Measurements from ENCODE around the gene SPI1. TPM values are rescaled to one million over a fixed set of nuclear protein-coding genes. Genes with fewer than 3 reads are reported as not detected.

The SPI1 gene
- total RNA-seq, 1 donor from 2014 or later, result 15.5 TPM

DNA sequence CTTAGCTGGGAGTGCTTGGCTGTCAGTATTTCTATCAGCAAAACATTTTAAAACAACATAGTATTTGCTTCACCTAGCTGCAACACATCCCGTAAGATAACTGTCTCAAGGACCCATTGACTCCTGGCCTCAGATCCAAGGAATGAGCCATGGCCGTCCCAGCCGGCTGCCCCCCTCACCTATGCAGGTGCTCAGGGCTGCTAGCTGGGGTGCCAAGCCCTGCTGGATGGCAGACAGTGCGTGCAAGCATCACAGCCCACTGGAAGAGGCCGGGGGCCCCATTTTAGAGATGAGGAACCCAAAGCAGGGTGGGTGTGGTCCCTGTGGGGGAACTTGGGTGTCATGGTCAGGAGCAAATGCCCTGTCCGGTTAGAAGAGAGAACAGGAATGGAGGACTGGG, 39.4 kb upstream of the SPI1 start:
- H3K27ac ChIP-seq, result no peak overlapping the region
- intact Hi-C loops (cut with DNase I), result no loop called here

DNA sequence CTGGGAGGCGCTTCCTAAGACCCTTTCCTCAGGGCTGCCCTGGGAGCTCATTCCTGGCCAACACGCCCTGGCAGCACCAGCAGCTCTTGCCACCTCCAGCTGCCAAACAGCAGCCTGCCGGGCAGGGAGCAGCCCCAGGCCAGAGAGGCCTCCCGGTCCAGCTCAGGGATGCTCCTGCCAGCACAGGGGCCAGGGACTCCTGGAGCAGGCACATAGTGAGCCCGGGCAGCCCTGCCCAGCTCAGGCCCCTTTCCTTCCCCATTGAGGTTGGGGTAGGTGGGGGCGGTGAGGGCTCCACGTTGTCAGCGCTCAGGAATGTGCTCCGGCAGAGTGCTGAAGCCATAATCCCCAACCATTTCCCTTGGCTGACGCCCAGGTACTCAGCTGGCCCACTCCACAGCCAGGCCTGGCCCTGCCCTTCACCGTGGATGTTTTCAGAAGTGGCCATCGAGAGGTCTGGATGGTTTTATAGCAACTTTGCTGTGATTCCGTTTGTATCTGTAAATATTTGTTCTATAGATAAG, 37.7 kb upstream of the SPI1 start:
- no peak for DNase-seq (ENCODE audit: extremely low spot score in 2 of 2)
- intact Hi-C loops (cut with DNase I), result no loop called here
- H3K36me3 ChIP-seq, result peaks cover 0 to 56% of the 10 kb centered on the region in 2 donors

More for the DNA sequence above, 39.4 kb upstream of the SPI1 start:
- H3K4me3 ChIP-seq, result no peak overlapping the region
- no peaks in the 10 kb centered on the region for H3K27me3 ChIP-seq
- TF ChIP-seq, protein P1, sequence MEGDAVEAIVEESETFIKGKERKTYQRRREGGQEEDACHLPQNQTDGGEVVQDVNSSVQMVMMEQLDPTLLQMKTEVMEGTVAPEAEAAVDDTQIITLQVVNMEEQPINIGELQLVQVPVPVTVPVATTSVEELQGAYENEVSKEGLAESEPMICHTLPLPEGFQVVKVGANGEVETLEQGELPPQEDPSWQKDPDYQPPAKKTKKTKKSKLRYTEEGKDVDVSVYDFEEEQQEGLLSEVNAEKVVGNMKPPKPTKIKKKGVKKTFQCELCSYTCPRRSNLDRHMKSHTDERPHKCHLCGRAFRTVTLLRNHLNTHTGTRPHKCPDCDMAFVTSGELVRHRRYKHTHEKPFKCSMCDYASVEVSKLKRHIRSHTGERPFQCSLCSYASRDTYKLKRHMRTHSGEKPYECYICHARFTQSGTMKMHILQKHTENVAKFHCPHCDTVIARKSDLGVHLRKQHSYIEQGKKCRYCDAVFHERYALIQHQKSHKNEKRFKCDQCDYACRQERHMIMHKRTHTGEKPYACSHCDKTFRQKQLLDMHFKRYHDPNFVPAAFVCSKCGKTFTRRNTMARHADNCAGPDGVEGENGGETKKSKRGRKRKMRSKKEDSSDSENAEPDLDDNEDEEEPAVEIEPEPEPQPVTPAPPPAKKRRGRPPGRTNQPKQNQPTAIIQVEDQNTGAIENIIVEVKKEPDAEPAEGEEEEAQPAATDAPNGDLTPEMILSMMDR (IDR thresholded peaks at IDR 0.05), result no peak
- TF ChIP-seq POLR2A (IDR thresholded peaks at IDR 0.05) (no peak), POLR2AphosphoS5 (IDR thresholded peaks at IDR 0.05; ENCODE audit: insufficient read depth in 1 of 2, low read depth in 1 of 2) (no peak)
- H3K36me3 ChIP-seq, result peaks cover 0 to 61% of the 10 kb centered on the region in 2 donors
- H3K4me1 ChIP-seq, result peaks cover 21% of the 10 kb centered on the region
- no peak for DNase-seq (ENCODE audit: extremely low spot score in 2 of 2)
- no peaks in the 10 kb centered on the region for H3K9me3 ChIP-seq

DNA sequence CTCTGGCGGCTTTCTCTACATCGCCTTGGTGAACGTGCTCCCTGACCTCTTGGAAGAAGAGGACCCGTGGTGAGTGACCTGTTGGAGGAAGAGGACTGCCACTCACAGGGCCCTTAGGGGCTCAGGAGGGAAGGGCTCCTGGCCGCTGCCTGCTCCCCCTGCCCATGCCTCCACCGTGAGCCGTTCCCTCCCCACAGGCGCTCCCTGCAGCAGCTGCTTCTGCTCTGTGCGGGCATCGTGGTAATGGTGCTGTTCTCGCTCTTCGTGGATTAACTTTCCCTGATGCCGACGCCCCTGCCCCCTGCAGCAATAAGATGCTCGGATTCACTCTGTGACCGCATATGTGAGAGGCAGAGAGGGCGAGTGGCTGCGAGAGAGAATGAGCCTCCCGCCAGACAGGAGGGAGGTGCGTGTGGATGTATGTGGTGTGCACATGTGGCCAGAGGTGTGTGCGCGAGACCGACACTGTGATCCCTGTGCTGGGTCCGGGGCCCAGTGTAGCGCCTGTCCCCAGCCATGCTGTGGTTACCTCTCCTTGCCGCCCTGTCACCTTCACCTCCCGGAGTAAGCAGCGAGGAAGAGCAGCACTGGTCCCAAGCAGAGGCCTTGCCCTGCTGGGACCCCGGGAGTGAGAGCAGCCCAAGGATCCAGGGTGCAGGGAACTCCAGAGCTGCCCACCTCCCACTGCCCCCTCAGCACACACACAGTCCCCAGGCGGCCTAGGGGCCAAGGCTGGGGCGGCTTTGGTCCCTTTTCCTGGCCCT, 36.9 kb upstream of the SPI1 start:
- H3K4me1 ChIP-seq, result peaks cover 29% of the 10 kb centered on the region
- intact Hi-C loops (cut with DNase I), result no loop called here
- H3K9me3 ChIP-seq, result no peaks in the 10 kb centered on the region
- no peak overlapping the region for H3K4me3 ChIP-seq
- peak in 1 of 2 donors; percentile 92 for DNase-seq (ENCODE audit: extremely low spot score in 2 of 2)
- peak overlapping the region; percentile 79 for H3K27ac ChIP-seq
- H3K27me3 ChIP-seq, result no peaks in the 10 kb centered on the region
- peaks cover 0 to 55% of the 10 kb centered on the region in 2 donors for H3K36me3 ChIP-seq
- TF ChIP-seq POLR2A (IDR thresholded peaks at IDR 0.05) (no peak), POLR2AphosphoS5 (IDR thresholded peaks at IDR 0.05; ENCODE audit: insufficient read depth in 1 of 2, low read depth in 1 of 2) (no peak)
- TF ChIP-seq, protein P1 (IDR thresholded peaks at IDR 0.05), result no peak

More for the DNA sequence above, 37.7 kb upstream of the SPI1 start:
- H3K4me3 ChIP-seq, result peak overlapping the region in 1 of 2 donors; percentile 17
- H3K27ac ChIP-seq, result peak overlapping the region; percentile 79
- no peaks in the 10 kb centered on the region for H3K9me3 ChIP-seq
- H3K27me3 ChIP-seq, result no peaks in the 10 kb centered on the region
- TF ChIP-seq POLR2A (IDR thresholded peaks at IDR 0.05), result no peak
- peak; percentile 29 to 70 for TF ChIP-seq POLR2AphosphoS5 (IDR thresholded peaks at IDR 0.05; ENCODE audit: insufficient read depth in 1 of 2, low read depth in 1 of 2)
- TF ChIP-seq, protein P1 (IDR thresholded peaks at IDR 0.05), result no peak
- H3K4me1 ChIP-seq, result peaks cover 22% of the 10 kb centered on the region

DNA sequence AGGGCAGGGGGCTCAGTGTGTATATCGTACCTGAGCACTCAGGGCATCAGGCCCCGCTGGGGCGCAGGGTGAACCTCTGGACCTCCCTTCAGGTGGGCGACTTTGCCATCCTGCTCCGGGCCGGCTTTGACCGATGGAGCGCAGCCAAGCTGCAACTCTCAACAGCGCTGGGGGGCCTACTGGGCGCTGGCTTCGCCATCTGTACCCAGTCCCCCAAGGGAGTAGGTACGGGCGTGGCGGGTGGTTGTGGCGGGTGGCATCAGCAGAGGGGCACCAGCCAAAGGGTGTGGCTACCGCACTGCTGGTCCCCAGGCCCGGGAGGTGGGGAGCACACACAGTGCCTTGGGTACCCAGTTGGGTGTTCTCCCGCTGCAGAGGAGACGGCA, 36.3 kb upstream of the SPI1 start:
- Histone ChIP-seq H3K36me3 (peaks cover 0 to 50% of the 10 kb centered on the region in 2 donors), H3K4me1 (peaks cover 35% of the 10 kb centered on the region), H3K27ac (peak overlapping the region; percentile 79), H3K9me3 (no peaks in the 10 kb centered on the region), H3K4me3 (no peak overlapping the region), H3K27me3 (no peaks in the 10 kb centered on the region)
- TF ChIP-seq POLR2AphosphoS5 (IDR thresholded peaks at IDR 0.05; ENCODE audit: insufficient read depth in 1 of 2, low read depth in 1 of 2) (no peak), POLR2A (IDR thresholded peaks at IDR 0.05) (no peak)
- TF ChIP-seq, protein P1 (IDR thresholded peaks at IDR 0.05), result no peak
- intact Hi-C loops (cut with DNase I), result no loop called here
- peak in 1 of 2 donors; percentile 95 for DNase-seq (ENCODE audit: extremely low spot score in 2 of 2)

Measured in vagina (tissue), 2 donors.